Epithelial cell of proximal tubule (primary cell): ENCODE results near the gene DCANP1. TPM values are rescaled to one million over a fixed set of nuclear protein-coding genes. Genes with fewer than 3 reads are reported as not detected.

ENCODE experiments used
- DNase-seq: peaks from one replicate; pipeline ENCODE4 v3.0.0-alpha.2; 2011; ENCODE audit warnings: low read depth
- H3K4me3 ChIP-seq: 2 replicates; pipeline ENCODE4 v1.5.1; 2011; ENCODE audit warnings: low read depth, mild to moderate bottlenecking, low read length
- total RNA-seq: library from RNA; depleted of rRNA; stranded (reverse); fragments of >200 nt; gene quantifications from 2 replicates; pipeline ENCODE4 v1.2.3, GENCODE V29; 2015
- TF ChIP-seq, protein P1 (sequence below): conservative IDR thresholded peaks from 2 replicates; pipeline ENCODE4 v1.5.1; 2012; ENCODE audit warnings: low read depth, mild to moderate bottlenecking, low read length

DCANP1 gene
- total RNA-seq, 1 donor from 2014 or later, result not detected

DNA sequence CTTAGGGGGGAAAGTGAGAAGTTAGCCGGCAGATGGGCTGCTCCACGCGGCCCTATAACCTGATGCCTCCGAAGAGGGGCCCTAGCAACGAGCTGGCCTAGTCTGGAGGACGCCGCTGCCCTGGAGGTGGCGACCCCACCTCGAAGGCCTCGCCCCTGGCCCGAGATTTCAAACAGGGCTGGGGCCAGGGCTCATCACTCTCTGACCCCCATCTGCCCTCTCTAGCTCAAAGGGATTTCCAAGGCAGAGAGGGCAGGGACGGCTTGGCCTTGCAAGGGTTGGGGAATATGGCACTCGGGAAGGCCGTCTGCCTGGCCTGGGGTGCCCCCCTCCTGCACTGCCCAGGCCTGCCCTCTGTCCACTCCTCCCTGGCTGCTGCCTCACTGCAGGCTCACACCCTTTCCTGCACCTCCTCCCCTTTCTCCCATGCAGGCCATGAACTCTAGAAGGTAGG, 30.5 kb upstream of the DCANP1 start:
- TF ChIP-seq, protein P1, sequence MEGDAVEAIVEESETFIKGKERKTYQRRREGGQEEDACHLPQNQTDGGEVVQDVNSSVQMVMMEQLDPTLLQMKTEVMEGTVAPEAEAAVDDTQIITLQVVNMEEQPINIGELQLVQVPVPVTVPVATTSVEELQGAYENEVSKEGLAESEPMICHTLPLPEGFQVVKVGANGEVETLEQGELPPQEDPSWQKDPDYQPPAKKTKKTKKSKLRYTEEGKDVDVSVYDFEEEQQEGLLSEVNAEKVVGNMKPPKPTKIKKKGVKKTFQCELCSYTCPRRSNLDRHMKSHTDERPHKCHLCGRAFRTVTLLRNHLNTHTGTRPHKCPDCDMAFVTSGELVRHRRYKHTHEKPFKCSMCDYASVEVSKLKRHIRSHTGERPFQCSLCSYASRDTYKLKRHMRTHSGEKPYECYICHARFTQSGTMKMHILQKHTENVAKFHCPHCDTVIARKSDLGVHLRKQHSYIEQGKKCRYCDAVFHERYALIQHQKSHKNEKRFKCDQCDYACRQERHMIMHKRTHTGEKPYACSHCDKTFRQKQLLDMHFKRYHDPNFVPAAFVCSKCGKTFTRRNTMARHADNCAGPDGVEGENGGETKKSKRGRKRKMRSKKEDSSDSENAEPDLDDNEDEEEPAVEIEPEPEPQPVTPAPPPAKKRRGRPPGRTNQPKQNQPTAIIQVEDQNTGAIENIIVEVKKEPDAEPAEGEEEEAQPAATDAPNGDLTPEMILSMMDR, result no peak
- DNase-seq, result no peak

DNA sequence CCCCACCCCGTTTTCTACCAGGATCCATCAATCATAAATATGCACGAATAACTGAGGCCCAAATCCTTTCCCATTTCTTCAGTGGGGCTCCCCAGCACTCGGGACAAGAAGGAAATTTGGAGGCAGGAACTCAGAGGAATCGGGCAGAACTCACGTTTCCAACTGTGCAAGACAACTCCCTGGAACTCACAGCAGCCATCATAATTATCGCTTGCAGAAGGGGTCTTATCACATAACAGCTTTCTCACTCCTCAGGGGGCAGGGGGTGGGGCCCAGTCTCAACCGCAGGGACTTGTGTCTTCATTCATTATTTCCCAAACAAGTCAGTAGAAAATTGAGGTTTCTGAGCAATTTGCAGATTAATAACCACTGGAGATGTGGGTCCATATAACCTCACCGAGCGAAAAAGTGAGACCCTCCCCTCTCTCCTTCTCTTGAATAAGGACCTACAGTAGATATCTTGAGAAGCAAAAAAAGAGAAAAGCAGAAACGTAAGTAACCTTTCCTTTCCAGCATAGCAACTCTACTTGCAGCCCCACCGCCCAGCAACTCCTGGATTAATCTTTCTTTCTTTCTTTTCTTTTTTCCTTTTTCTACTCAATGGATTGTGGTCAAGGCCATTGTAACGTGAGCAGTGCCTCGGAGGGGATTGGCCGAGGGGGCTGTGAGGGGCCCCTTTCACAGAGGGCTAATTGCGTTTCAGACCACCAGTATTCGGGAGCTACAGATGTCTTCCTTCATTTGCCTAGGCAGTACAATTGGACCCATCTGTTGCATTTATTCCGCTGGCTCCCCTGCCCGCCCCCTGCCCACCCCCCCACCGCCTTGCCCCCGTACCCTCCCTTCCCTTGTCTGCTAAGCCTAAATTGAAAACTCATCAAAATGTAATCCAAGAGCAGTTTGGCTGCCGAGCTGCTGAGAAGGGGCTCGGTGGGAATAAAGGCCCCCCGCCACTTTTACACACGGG, 29.8 kb upstream of the DCANP1 start:
- DNase-seq, result no peak
- H3K4me3 ChIP-seq, result no peak overlapping the region
- TF ChIP-seq, protein P1, result no peak

More for the DNA sequence above, 30.5 kb upstream of the DCANP1 start:
- H3K4me3 ChIP-seq, result no peak overlapping the region

DNA sequence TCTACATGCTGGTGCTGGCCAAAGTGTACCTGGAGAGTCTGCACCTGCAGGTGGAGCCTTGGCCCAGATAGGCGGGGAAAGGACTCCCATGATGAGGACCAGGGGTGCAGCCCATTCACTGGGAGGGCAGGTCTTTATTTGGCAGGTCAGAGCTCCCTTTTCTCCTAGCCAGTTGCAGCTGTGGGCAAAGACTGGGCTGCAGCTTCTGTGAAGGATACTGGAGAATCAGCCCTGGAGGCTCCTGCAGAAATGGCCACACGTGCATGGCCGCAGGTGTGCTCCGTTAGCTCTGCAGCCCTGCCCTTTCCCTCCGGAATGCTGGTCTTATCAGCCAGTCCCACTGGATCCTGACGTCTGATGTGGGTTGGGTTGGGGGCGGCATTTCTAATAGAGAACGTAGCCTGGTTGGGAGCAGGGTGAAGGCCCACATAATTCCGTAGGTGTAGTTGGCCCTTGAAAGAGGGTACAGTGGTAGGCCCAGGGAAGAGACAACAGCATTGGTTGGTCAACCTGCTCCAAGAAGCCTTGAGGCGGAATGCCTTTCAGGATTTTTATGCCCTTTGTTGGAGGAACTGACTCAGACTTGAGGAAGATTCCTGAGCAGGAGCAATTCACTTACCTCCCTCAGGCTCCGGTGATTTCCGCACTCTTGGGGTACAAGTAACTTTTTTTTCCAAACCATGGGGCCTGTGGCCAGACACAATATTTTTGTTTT, 27.0 kb upstream of the DCANP1 start:
- TF ChIP-seq, protein P1, result no peak
- DNase-seq, result no peak
- no peak overlapping the region for H3K4me3 ChIP-seq

DNA sequence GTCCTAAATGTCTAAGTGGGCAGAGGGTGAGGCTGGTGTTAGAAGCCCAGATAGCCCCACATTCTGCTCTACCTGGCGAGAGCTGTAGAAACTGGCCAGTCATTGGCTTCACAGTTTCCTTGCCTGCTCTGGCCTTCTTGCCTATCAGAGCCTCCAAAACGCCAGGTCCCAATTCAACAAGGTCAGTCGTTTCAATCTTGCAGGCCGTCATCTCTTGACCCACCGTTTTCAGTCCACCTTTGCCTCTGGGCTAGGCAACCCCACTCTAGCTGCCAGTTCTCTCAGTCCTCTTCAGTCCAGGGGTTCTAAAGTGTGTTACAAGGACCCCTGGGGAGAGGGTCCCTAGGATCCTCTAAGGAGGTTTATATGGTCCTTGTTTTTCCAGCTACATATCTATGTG, 25.0 kb upstream of the DCANP1 start:
- TF ChIP-seq, protein P1, result no peak
- H3K4me3 ChIP-seq, result no peak overlapping the region
- DNase-seq, result no peak

DNA sequence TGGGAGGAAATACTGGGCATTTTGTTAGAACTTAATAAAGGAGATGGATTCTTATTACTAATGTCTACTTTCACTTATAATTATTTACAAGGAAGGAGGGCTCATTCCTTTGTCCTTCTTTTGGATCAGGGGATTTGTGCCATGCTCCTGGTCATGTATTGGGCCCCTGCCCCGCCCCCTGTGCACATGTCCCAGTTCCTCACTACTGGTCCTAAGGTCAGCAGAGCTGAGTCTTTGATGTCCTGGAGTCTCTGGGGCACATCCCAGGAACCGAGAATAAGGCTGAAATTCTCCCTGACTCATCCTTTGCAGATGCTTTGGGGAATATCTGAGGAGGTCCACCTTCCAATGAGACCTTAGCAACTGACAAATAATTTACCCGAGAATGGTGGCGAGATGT, 24.6 kb upstream of the DCANP1 start:
- TF ChIP-seq, protein P1, result no peak
- no peak overlapping the region for H3K4me3 ChIP-seq
- DNase-seq, result no peak

DNA sequence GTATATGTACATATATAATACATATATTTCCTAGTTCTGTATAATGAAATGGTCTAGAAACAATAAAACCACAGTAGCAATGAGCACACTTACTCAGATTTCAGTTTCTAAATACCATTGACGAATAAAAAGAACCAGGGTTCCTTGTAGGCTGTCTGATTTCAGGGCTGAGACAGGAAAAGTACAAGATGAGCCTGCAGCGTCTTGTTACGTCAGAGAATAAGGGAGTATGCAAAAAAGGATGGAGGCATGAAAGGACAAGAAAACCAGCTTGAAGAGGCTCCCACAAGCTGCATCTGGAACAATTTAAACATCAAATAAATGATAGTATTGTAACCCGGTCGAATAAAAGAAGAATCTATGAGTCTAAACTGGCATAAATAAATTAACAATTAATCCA, 22.8 kb upstream of the DCANP1 start:
- no peak for DNase-seq
- no peak overlapping the region for H3K4me3 ChIP-seq
- TF ChIP-seq, protein P1, result no peak
